ENCODE measurements around the gene SKP1. TPM values are rescaled to one million over a fixed set of nuclear protein-coding genes. Genes with fewer than 3 reads are reported as not detected.

The SKP1 gene
- total RNA-seq, 3 donors from 2014 or later (not counting 1 experiment from before 2014, with no cell fraction given) = 301 to 338 (median 315) TPM

- DNase-seq (peak in 1 of 2 donors; percentile 79), ATAC-seq (peak in 1 of 3 donors; percentile 3)
- H3K27ac ChIP-seq (ENCODE audit: low read length) = peak overlapping the region; percentile 78
- Mint-ChIP-seq H3K4me1 (peaks cover 46 to 74% of the 10 kb centered on the region in 2 donors), H3K9me3 (no peaks in the 10 kb centered on the region), H3K36me3 (no peaks in the 10 kb centered on the region), H3K4me3 (no peak overlapping the region), H3K27me3 (ENCODE audit: low read depth in 2 of 2) (no peaks in the 10 kb centered on the region), H3K27ac (peak overlapping the region; percentile 80 to 98)
- whole genome bisulfite sequencing (ENCODE audit: insufficient coverage) = 44% methylated on average over 8 of the region's 8 CpGs
- no peaks in the 10 kb centered on the region for H3K9me3 ChIP-seq (ENCODE audit: control insufficient read depth, insufficient read depth, low read length)
- H3K27me3 ChIP-seq (ENCODE audit: control insufficient read depth, insufficient read depth, low read length) = no peaks in the 10 kb centered on the region
- H3K4me3 ChIP-seq (ENCODE audit: low read length) = no peak overlapping the region
- TF ChIP-seq CTCF (IDR thresholded peaks at IDR 0.05) = no peak
- peaks cover 31% of the 10 kb centered on the region for H3K36me3 ChIP-seq (ENCODE audit: control insufficient read depth, insufficient read depth, low read length)
- intact Hi-C loops (cut with micrococcal nuclease) = no loop called here
- H3K4me1 ChIP-seq (ENCODE audit: control insufficient read depth, insufficient read depth, low read length) = peaks cover 100% of the 10 kb centered on the region
Measured at GRCh38 chr5:134124289-134125038, 52.3 kb downstream of the SKP1 start.

- intact Hi-C loops (cut with micrococcal nuclease) = no loop called here
- Mint-ChIP-seq H3K36me3 (no peaks in the 10 kb centered on the region), H3K27ac (peak overlapping the region; percentile 79 to 98), H3K27me3 (ENCODE audit: low read depth in 2 of 2) (no peaks in the 10 kb centered on the region), H3K4me1 (peaks cover 45 to 73% of the 10 kb centered on the region in 2 donors), H3K4me3 (peak overlapping the region; percentile 49), H3K9me3 (no peaks in the 10 kb centered on the region)
- Histone ChIP-seq H3K9me3 (ENCODE audit: control insufficient read depth, insufficient read depth, low read length) (no peaks in the 10 kb centered on the region), H3K27me3 (ENCODE audit: control insufficient read depth, insufficient read depth, low read length) (no peaks in the 10 kb centered on the region), H3K36me3 (ENCODE audit: control insufficient read depth, insufficient read depth, low read length) (peaks cover 30% of the 10 kb centered on the region), H3K4me3 (ENCODE audit: low read length) (no peak overlapping the region), H3K4me1 (ENCODE audit: control insufficient read depth, insufficient read depth, low read length) (peaks cover 100% of the 10 kb centered on the region), H3K27ac (ENCODE audit: low read length) (peak overlapping the region; percentile 78)
- no peak for ATAC-seq
- DNase-seq = no peak
- TF ChIP-seq CTCF (IDR thresholded peaks at IDR 0.05) = no peak
- 94% methylated on average over 6 of the region's 6 CpGs for WGBS (ENCODE audit: insufficient coverage)
Measured at GRCh38 chr5:134123360-134123759, 53.4 kb downstream of the SKP1 start.

GRCh38 chr5:134122530-134122929 is 54.2 kb downstream of the SKP1 start:
- peaks cover 100% of the 10 kb centered on the region for H3K4me1 ChIP-seq (ENCODE audit: control insufficient read depth, insufficient read depth, low read length)
- WGBS (ENCODE audit: insufficient coverage) = 10% methylated on average over 3 of the region's 3 CpGs
- no peaks in the 10 kb centered on the region for H3K9me3 ChIP-seq (ENCODE audit: control insufficient read depth, insufficient read depth, low read length)
- H3K36me3 Mint-ChIP-seq = no peaks in the 10 kb centered on the region
- ATAC-seq (peak; percentile 61 to 78 (median 76)), DNase-seq (peak; percentile 55 to 84)
- H3K27me3 Mint-ChIP-seq (ENCODE audit: low read depth in 2 of 2) = no peaks in the 10 kb centered on the region
- no peak for TF ChIP-seq CTCF (IDR thresholded peaks at IDR 0.05)
- H3K4me3 ChIP-seq (ENCODE audit: low read length) = no peak overlapping the region
- peaks cover 24% of the 10 kb centered on the region for H3K36me3 ChIP-seq (ENCODE audit: control insufficient read depth, insufficient read depth, low read length)
- no peaks in the 10 kb centered on the region for H3K9me3 Mint-ChIP-seq
- peak overlapping the region; percentile 78 for H3K27ac ChIP-seq (ENCODE audit: low read length)
- intact Hi-C loops (cut with micrococcal nuclease) = no loop called here
- peak overlapping the region; percentile 79 to 98 for H3K27ac Mint-ChIP-seq
- peaks cover 45 to 80% of the 10 kb centered on the region in 2 donors for H3K4me1 Mint-ChIP-seq
- H3K27me3 ChIP-seq (ENCODE audit: control insufficient read depth, insufficient read depth, low read length) = no peaks in the 10 kb centered on the region
- peak overlapping the region; percentile 52 for H3K4me3 Mint-ChIP-seq

Data from natural killer cell (primary cell).